HepG2 (cell line): ENCODE results near the gene ELOVL2. TPM values are rescaled to one million over a fixed set of nuclear protein-coding genes. Genes with fewer than 3 reads are reported as not detected.
A peak's percentile ranks its signal among the peaks of the same experiment; 100 is the strongest.

Source experiments
- ATAD3A ChIP-seq: sonication (generic); formaldehyde crosslinking; IDR thresholded peaks from 2 replicates; pipeline ENCODE4 v1.4.0; 2020; ENCODE audit warnings: missing genetic modification reagents
- ATF7 ChIP-seq, 2 experiments: fragments of 450-650 bp in 1 of 2; sonication (generic) in 1 of 2; formaldehyde crosslinking in 1 of 2; IDR thresholded peaks; 2 replicates each; pipeline versions ENCODE4 v1.4.0 to v1.6.1; 2016 to 2020; ENCODE audit warnings: antibody characterized with exemption in 1 of 2, mild to moderate bottlenecking in 1 of 2, missing genetic modification reagents in 1 of 2
- CREB3 ChIP-seq: sonication (generic); formaldehyde crosslinking; IDR thresholded peaks from 2 replicates; pipeline ENCODE4 v1.5.0; 2020; ENCODE audit warnings: missing genetic modification reagents
- KLF16 ChIP-seq, 2 experiments: sonication (generic) in 1 of 2; formaldehyde crosslinking in 1 of 2; IDR thresholded peaks; 2 replicates each; pipeline versions ENCODE4 v1.6.1 to v1.8.0; 2016 to 2023; ENCODE audit warnings: missing genetic modification reagents in 2 of 2, missing compliant biosample characterization in 1 of 2
- MXD1 ChIP-seq: sonication (generic); formaldehyde crosslinking; IDR thresholded peaks from 2 replicates; pipeline ENCODE4 v1.4.0; 2020; ENCODE audit warnings: mild to moderate bottlenecking, missing genetic modification reagents
- MYC ChIP-seq: sonication (generic); formaldehyde crosslinking; IDR thresholded peaks from 2 replicates; pipeline ENCODE4 v1.9.0; 2021; ENCODE audit warnings: missing genetic modification reagents, borderline replicate concordance
- NAIF1 ChIP-seq: sonication (generic); formaldehyde crosslinking; IDR thresholded peaks from 2 replicates; pipeline ENCODE4 v1.5.0; 2020; ENCODE audit warnings: mild to moderate bottlenecking, missing genetic modification reagents, borderline replicate concordance
- NKX3-1 ChIP-seq: sonication (generic); formaldehyde crosslinking; IDR thresholded peaks from 2 replicates; pipeline ENCODE4 v1.5.0; 2020; ENCODE audit warnings: missing genetic modification reagents
- RORA ChIP-seq: sonication (generic); formaldehyde crosslinking; IDR thresholded peaks from 2 replicates; pipeline ENCODE4 v1.5.0; 2020; ENCODE audit warnings: mild to moderate bottlenecking, missing genetic modification reagents, moderate library complexity
- SIN3B ChIP-seq: fragments of 150-350 bp; IDR thresholded peaks from 2 replicates; pipeline ENCODE4 v1.6.1; 2014; ENCODE audit warnings: low read length
- ZBTB44 ChIP-seq: sonication (generic); formaldehyde crosslinking; IDR thresholded peaks from 2 replicates; pipeline ENCODE4 v1.4.0; 2020; ENCODE audit warnings: missing genetic modification reagents
- ZBTB8A ChIP-seq: sonication (generic); formaldehyde crosslinking; IDR thresholded peaks from 2 replicates; pipeline ENCODE4 v1.4.0; 2020; ENCODE audit warnings: mild to moderate bottlenecking, low read depth, missing genetic modification reagents, borderline replicate concordance
- ZFP36L1 ChIP-seq: sonication (generic); formaldehyde crosslinking; IDR thresholded peaks from 2 replicates; pipeline ENCODE4 v1.8.0; 2022; ENCODE audit warnings: mild to moderate bottlenecking, missing genetic modification reagents, moderate library complexity
- ZNF512 ChIP-seq: sonication (generic); formaldehyde crosslinking; IDR thresholded peaks from 2 replicates; pipeline ENCODE4 v1.4.0; 2020; ENCODE audit warnings: mild to moderate bottlenecking, missing genetic modification reagents
- ZNF776 ChIP-seq: sonication (generic); formaldehyde crosslinking; IDR thresholded peaks from 2 replicates; pipeline ENCODE4 v1.4.0; 2020; ENCODE audit warnings: mild to moderate bottlenecking, missing genetic modification reagents
- polyA plus RNA-seq, 8 experiments: library from polyadenylated mRNA; depleted of rRNA in 3 of 8; stranded (reverse) in 7 of 8; unstranded in 1 of 8; fragments of >200 nt; fragmentation: Illumina TruSeq in 4 of 8; extraction: Trizol in 4 of 8; gene quantifications; 2 replicates each; pipeline versions ENCODE4 v1.2.1 to v1.2.3, GENCODE V29; 2011 to 2016; ENCODE audit warnings: low read depth in 4 of 8, missing spikeins in 1 of 8, mixed read lengths in 1 of 8; ENCODE audit not compliant: insufficient read depth in 1 of 8
- total RNA-seq, 5 experiments: library from RNA; depleted of rRNA; stranded (reverse); fragments of >200 nt; fragmentation: Illumina TruSeq; extraction: Trizol; gene quantifications; 2 replicates each; pipeline ENCODE4 v1.2.3, GENCODE V29; 2016; ENCODE audit warnings: low read depth in 1 of 5

The ELOVL2 gene
- total and polyA plus RNA-seq, 2 of the 13 experiments (the other 11 are each of a cell fraction or from before 2014, with no cell fraction given): 43.6 to 65.4 TPM

GRCh38 chr6:11036977-11037430, 7.1 kb downstream of the ELOVL2 start (continued):
- TF ChIP-seq ZFP36L1 (CRISPR knock-in tag) (no peak), RORA (CRISPR knock-in tag) (no peak), ATF7 (IDR thresholded peaks at IDR 0.05) (no peak), ATF7 (CRISPR knock-in tag; IDR thresholded peaks at IDR 0.05) (no peak), ZBTB8A (CRISPR knock-in tag) (no peak), NAIF1 (CRISPR knock-in tag) (no peak), MXD1 (no peak), ZBTB44 (CRISPR knock-in tag) (no peak), NKX3-1 (CRISPR knock-in tag) (no peak), ATAD3A (CRISPR knock-in tag) (no peak), ZNF776 (CRISPR knock-in tag) (no peak), ZNF512 (peak; percentile 87; the same call in 1 of the 2 replicates), MYC (CRISPR knock-in tag) (no peak), CREB3 (CRISPR knock-in tag) (no peak), KLF16 (CRISPR knock-in tag; IDR thresholded peaks at IDR 0.05) (no peak), SIN3B (no peak)
